T-helper 1 cell (primary cell): ENCODE measurements around the gene AMBRA1.

Experiments
- DNase-seq, 5 donors: peaks; one replicate each; pipeline ENCODE4 v3.0.0-alpha.2; 2012 to 2020

AMBRA1 gene

DNA sequence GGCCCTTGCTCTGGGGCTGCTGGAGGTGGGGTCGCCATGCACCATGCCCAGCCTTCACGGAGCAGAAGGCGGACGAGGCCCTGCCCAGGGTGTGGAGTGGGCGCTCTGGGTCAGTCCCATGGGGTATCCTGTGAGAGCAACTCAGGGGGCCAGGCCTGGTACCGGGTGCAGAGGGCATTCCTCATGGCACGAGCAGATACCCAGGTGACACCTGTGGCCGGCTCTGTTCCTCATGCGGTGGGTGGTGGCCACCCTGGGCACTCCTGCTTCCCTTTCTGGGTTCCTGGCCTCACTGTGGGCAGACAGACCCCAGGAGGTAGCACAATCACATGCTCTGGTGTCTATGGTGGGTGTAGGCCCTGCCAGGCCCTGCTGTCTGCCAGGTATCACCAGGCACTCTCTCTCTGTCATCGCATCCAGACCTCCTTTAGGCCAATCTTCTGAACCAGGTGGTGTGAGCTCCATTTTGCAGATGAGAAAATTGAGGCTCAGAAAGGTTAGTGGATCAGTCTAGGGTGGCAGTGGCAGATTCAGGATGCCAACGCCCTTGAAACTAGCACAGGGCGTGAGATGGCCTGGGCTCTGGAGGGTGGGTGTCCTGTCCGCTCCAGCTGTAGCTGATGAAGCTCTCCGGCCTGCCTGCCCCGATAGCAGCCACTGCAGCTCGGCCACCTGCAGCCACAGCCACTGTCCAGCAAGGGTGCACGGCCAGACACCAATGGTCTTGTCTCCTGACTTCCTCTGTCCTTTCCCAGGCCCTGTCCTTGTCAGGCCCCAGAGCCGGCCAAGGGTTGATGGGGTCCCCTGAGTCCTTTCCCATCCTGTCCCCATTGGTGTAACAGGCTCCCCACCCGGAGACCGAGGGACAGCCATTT lies 231.4 kb downstream of the AMBRA1 start:
- no peak for DNase-seq

DNA sequence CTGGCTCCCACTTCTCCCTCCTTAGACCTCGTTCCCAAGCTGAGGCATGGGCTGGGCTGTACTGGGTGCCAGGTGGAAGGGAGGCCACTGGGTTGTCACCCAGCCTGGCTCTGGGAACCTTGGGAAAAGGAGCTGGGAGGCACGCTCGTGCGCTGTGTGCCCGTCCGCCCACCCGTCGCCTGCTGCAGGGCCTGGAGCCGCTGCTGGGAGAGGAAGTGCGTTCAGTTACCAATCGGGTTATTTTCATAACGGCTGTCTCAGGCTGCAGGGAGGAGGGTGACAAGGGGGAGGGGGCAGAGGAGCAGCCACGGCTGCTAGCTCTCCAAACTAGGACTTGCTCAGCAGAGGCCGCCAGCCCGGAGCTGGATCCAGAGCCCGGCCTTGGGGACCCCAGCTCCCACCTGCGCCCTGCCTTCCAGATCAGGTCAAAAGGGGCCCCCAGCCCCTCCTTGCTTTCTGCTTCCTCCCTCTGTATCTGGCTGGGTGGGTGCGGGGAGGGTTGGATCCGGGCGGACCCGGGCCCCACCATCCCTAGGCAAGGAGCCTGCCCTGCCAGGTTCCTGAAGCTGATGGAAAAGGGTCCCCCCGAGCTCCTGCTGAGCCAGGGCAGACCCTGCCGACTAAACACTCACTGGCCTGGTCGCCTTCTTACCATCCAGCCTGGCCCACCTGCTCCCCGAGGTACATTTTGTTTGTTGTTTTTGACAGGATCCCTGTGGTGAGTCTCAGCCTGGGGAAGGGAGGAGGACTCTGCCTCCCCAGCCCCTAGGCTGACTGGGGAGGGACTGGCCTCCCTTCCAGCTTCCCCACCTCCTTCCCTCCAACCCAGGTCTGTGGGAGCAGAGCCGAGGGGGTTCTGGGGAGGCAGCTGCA lies 232.3 kb downstream of the AMBRA1 start:
- peak in 4 of 5 donors; percentile 39 to 80 (median 52) for DNase-seq

DNA sequence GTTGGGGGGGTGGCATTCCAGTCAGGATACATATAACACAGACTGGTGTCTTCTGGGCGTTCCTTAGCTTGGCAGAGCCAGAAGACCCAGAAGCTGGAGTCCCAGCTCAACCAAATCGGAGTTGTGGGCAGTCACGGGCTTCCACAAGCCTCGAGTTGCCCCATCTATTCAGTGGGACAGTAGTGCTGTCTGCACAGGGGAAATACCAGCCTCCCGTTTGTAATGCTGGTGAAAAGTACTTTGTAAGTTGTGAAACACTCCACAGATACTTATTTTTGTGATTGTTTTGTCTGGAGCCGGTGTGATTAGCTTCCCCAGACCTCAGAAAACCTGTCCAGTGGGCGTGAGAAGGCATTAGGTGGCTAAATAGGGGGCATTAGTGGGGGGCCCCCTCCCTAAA lies 232.9 kb downstream of the AMBRA1 start:
- DNase-seq: no peak

DNA sequence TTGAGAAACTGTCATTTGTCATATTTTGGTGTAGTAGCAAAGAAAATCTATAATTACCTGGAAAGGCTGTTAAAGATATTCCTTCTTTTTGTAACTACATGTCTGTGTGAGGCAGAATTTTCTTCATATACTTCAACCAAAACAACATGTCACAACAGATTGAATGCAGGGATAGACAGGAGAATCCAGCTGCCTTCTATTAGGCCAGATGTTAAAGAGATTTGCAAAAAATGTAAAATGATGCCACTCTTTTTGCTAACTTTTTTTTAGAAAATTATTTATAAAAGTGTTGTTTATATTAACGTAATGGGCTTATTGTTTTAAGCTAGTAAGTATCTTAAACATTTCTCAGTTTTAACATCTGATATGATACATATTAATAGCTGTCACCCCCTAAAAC lies 233.9 kb downstream of the AMBRA1 start:
- DNase-seq: no peak

DNA sequence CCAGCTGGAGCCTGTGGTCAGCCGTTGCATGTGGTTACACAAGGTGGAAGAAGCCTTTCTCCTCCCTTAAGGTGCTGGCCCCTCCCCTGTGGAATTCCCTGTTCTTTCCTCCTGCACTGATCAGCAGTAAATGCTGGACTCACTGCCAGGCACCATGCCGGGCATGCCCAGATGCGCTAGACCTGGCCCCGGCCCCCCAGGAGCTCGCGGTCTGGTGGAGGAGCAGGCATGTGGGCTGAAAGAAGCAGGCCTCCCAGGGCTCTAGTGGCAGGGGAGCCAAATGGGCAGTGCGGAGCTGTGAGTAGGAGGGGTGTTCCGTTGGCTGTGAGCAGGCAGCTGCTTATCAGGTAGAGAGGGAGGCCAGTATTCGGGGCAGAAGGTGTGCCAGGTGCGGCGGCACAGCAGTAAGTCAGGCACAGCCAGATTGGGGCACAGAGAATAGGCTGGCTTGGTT lies 236.3 kb downstream of the AMBRA1 start:
- DNase-seq: no peak

DNA sequence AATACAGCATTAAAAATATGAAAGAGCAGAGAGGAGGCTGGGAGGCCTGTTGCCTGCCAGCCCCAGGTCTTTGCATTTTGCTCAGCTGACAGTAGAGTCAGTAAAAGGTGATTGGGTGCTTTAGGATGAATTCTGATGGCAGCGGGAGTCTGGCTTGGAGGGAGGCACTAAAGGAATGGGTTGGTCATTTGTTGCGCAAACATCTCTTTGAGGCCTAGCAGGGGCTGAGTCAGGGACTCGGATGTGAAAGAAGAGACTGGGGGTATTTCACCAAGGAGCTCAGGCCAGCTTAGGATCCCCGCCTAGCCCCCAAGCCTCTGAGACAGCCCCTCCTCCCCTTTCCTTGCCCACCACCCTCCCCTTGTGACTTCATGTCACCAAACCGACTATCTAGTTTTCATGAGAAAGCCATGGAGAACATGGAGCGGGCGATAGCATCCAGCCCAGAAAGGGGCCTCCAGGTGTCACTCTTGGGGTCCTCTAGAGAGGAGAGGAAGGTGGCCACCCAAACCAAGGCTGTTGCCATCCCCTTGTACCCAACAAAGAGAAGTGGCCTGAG lies 236.8 kb downstream of the AMBRA1 start:
- no peak for DNase-seq

DNA sequence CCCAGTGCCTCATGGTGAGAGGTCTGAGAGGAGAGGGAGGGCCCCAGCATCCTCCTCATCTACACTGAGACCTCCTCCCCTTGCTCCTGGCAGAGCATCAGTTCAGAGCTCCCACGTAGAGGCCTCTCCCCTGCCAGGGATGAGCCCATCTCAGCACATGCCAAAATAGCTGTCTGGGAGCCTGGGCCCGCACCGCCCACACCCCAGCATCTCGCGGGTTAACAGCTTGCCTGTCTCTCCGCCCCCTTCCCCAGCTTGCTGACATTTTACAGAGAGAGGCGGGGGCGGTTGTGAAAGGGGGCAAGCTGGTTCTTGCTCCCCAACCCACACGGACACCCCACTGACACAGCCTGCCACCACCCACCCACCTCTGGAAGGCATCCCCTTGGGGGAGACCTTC lies 240.1 kb downstream of the AMBRA1 start:
- no peak for DNase-seq

DNA sequence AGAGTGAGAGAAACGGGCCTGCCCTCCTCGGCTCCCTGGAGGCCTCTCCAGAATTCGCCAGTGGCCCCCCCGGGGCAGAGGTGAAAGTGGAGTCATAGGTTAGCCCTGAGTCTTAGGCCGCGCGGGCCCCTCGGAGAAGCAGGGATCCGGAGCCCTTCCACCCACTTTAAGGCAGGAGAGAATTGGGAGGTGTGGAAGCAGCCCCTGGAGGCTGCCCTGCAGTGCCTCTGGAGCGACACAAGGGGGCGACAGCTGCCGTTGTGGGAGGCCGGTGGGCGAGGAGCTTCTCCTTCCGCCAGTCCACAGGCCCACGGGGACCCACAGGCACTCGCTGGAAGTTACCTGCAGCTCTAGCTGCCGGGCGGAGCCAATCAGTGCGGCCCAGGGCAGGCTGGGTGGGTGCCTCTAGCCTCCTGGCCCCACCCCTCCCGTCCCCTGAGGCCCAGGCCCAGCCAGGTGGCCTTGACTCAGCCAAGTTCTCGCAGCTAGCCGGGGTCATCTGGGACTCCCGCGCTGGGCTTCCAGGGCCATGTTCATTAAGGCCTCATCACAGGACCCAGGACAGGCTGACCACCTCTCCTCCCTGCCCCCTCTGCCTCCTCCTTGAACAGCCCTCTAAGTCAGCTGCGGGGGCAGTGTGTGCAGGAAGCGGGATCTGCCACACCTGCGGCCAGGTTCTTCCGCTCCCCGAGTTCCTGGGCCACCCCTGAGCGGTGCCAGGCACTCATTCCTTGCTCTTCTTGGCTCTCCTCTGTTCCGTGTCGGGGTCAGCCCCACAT lies 241.6 kb downstream of the AMBRA1 start:
- peak; percentile 68 to 78 (median 77) for DNase-seq

DNA sequence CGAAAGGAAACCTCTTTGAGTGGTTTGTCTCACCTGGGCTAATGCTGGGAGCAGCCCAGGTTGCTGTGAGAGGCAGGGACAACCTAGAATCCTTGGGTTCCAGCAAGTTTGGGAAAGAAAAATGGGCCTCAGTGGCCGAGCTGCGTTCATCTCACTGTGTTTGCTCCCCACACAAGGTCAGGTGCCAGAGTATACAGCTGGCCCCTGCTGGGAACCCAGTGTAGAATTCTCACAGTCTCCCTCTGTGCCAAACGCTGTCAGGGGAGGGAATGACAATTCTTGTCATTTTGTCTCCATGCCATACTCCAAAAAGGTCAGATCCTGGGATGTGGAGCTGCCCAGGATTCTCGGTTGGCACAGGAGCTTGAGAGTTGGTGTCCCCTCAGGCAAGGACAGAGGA lies 242.2 kb downstream of the AMBRA1 start:
- no peak for DNase-seq

DNA sequence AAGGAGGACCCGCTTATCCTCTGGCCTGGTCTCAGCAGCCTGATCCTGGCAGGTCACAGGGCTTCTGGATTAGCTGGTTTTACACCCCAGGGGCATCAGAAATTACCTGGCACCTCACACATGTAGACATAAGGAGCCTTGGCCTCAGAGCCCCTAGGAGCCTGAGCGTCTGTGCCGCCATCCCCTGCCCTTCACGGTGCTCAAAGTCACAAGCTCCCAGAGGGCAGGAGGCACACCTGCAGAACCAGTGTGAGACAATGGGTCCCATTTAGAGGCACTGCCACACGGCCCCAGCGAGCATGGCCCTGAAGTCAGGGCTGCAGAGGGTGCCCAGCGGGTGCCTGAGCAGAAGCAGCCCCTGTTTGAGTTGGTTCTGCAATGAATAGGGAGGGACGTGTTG lies 242.7 kb downstream of the AMBRA1 start:
- no peak for DNase-seq

DNA sequence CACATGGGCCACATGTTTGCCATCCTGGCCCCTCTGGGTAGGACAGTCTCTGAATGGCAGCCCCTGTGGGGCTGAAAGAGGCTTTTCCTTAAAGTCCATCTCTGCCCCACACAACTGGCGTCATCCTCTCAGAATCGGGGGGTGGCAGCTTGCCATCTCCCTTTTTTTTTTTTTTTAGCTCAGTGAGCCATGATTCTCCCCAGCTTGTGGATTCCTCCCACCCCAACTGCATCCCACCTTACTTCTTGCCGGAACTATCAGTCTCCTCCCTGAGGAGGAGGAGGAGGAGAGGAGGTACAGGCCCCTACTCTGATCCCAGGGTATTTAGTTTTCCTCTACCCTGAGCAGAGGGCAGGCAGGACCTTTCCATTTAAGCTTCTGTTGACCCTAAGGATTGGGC lies 243.1 kb downstream of the AMBRA1 start:
- DNase-seq: no peak

DNA sequence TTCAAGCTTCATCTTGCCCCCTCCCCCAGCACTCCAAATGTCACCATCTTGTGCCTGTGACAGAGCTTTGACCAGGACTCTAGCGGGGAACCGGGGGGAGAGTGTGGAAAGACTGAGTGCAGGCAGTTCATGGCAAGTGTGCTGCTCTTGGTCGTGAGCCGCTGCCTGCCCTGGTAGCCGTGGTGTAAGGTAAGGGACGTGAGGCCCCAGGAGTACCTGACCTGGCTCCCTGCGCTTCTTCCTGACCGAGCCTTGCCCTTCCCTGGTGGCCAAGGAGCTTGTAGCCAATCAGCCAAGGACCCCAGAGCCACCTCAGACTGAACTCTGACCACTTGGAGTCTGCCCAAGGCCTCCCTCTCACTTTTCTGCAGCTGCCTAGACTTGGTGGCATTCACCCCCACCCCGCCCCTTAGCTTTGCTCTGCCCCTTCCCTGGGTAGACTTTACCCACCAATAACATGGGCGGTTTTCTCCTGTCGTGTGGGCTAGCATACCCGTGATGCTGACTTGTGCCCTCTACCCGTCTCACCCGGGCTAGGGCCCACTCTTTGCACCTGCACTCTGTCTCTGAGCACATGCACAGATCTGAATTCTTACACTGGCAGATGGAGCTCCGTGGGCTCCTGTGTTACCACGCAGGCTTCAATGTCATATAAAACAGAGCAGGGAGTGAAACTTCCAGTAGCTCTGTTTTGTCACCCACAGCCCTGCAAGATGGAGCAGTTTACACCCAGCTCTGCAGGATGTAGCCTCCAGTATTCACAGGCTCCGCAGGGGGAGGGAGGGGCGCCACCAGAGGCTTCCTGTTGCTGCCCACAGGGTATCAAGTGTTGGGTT lies 245.0 kb downstream of the AMBRA1 start:
- DNase-seq: peak in 2 of 5 donors; percentile 30 to 82

DNA sequence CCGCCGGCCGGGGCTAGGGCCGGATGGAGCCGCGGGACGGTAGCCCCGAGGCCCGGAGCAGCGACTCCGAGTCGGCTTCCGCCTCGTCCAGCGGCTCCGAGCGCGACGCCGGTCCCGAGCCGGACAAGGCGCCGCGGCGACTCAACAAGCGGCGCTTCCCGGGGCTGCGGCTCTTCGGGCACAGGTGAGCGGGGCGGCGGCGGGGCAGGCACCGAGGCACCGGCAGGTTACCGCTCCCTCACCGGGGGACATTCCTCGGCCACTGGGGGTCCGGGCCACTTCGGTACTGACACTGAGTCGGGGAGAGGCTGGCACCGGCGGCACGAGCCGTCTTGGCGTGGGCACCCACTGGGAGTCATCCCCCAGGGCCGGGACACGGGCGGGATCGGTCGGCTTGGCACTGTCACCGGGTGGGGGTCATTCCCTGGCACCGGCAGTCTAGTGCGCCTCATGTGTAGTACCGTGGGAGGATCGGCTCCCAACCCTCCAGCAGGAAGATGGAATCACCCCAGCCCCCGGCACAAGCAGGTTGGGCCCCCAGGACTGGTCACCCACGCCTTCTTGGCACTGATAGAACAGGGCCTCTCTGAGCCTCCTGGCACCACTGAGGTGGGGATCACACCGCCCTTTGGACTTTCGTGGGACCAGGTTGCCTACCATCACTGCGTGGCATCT lies 246.0 kb downstream of the AMBRA1 start:
- DNase-seq: peak in 1 of 5 donors; percentile 17

DNA sequence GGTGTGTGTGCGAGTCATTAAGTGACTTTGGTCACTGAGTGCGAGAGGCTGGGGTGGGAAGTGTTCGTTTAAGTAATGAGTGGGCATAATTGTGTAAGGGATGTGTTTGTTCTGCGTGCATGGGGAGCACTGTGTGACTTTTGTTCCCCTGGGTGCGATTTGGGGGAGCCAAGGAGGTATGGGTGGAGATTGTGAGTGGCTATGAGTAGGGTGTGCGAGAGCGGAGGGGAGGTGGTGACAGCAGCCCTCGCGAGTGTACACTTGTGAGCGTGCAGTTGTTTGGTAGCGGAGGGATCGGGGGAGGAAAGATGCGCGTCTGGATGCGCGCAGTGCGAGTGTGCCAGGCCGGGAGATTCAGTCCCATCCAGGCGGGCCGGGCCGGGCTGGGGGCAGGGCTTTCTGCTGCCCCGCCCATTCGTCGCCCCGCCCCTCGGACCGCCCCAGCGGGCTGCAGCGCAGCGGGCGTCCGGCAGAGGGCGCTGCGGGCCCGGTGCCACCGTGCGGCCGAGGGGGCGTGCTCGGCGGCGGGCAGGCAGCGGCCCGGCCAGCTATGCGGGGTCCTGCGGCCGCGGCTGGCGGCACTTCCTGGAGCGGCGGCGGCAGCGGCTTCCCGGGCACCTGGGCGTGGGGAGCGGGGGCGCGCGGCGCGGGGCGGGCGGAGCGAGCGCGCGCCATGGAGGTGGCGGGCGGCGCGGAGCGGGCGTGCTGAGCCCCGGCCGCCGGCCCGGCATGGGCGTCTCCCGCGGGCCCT lies 246.8 kb downstream of the AMBRA1 start, which contains the start of gene DGKZ:
DGKZ (plus strand) TSS at position 578 of the 751 bp plus-strand sequence. CDS start 197 bp downstream, outside the sequence.
- peak; percentile 82 to 94 (median 85) for DNase-seq
